T-helper 2 cell treated with Interferon-gamma antibody and Interleukin-4, amounts not matched to agents 100 ng/mL and 5 ng/mL, for 36 hours (primary cell): ENCODE measurements around the gene CLTB. TPM values are rescaled to one million over a fixed set of nuclear protein-coding genes. Genes with fewer than 3 reads are reported as not detected.

Source experiments
- intact Hi-C: fragments of 100-400 bp; cut with micrococcal nuclease; formaldehyde crosslinking; loops from one replicate; pipeline ENCODE4 v1.15.1; 2023
- total RNA-seq: library from RNA; stranded (reverse); gene quantifications from 2 replicates; pipeline ENCODE4 v1.2.3, GENCODE V29; 2022

The CLTB gene
- total RNA-seq, 1 donor from 2014 or later, result 71.9 TPM

GRCh38 chr5:176384366-176384930 lies 31.9 kb downstream of the CLTB start:
- intact Hi-C loops, result no loop called here

DNA sequence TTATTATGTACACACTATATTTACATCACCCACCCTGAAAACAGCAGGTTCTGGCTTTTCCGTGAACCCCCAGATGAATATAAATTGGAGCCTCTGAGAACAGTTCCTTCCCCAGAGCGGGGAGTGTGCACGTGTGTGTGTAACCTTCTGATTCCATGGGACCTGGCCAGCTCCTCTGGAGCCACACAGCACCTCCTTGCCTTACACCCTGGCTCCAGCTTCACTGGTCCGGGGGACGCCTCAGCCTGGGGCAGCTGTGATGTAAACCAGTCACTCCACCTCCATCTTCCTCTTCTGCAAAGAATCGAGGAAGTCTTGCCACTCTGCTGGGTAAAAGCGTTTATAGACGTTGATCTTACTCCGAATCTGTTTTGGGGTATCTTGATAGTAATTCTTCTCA lies 32.4 kb downstream of the CLTB start:
- intact Hi-C loops, result no loop called here

GRCh38 chr5:176383248-176383905 lies 33.0 kb downstream of the CLTB start:
- intact Hi-C loops, result no loop called here

- intact Hi-C loops, result no loop called here
Measured at GRCh38 chr5:176382721-176383120, 33.6 kb downstream of the CLTB start.

GRCh38 chr5:176381979-176382378 lies 34.4 kb downstream of the CLTB start:
- intact Hi-C loops, result no loop called here

DNA sequence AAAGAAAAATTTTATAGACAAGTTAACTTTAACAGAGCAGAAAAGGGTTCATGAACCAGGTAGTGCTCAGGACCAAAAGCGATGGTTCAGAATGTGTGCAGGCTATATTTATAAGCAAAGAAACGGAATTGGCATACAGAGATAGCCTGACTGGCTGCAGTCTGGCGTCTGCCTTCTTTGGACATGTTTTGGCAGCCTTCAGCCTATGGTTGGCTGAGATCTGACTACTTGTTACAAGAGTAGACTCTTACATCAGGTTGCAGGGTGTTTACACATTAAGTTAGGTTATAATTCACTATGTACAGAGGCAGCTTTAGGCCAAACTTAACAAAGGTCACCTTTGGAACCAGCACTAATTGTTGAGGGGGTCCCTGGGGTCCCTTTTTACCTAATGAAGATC lies 34.9 kb downstream of the CLTB start:
- intact Hi-C loops, result no loop called here

GRCh38 chr5:176379881-176380280 lies 36.5 kb downstream of the CLTB start:
- intact Hi-C loops, result no loop called here

GRCh38 chr5:176373100-176373818 lies 43.1 kb downstream of the CLTB start:
- intact Hi-C loops, result no loop called here

- intact Hi-C loops, result no loop called here
Measured at GRCh38 chr5:176371621-176372539, 44.5 kb downstream of the CLTB start.

DNA sequence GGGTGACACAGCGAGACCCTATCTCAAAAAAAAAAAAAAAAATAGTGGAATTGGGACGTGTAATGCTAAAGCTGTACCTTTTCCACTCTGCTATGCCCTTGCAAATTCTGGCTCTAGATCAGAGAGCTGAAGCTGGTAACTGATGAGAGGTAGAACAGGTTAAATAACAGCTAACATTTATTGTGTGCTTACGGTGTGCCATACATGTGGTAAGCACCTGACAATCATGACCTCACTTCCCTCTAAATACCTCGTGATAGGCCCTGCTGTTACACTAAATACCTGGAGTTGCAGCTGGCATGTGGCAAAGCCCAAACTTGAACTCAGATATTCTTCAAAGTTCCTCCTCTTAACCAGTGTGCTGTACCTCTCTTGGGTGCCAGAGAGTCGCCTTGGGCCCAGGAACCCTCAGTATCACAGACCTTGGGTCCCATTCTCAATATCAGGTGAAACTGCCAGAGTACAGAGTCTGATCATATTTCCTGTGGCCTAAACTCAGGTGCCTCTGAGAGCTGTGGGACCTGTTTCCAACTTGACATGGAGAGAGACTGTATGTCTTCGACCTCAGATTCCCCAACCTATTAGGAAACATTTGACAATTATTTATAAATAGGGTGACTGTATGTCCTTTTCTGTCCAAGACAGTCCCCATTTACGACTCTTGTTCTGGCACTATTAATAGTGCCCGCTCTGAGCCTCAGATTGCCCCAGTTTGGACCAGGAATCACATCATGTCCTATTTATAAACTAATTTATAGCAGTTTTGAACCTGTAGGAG lies 46.2 kb downstream of the CLTB start:
- intact Hi-C loops, result loop anchor here (10.0 kb wide), 1 partner anchor 135 kb away; the partner anchor contains the start of gene SIMC1

GRCh38 chr5:176368726-176369125 lies 47.6 kb downstream of the CLTB start:
- intact Hi-C loops, result loop anchor here (10.0 kb wide), 1 partner anchor 134 kb away; the partner anchor contains the start of gene SIMC1

- intact Hi-C loops, result loop anchor here (10.0 kb wide), 1 partner anchor 132 kb away; the partner anchor contains the start of gene SIMC1
Measured at GRCh38 chr5:176366232-176366894, 50.0 kb downstream of the CLTB start.

- intact Hi-C loops, result loop anchor here (1.0 to 10.0 kb wide), 2 partner anchors 24 to 131 kb away; partner anchors contain the start of gene SIMC1
Measured at GRCh38 chr5:176365351-176366231, 50.7 kb downstream of the CLTB start, which contains the start of gene ARL10. TSS of gene ARL10 (plus strand) at chr5:176365487. CDS start at chr5:176365564, 77 bp downstream.

- intact Hi-C loops, result loop anchor here (1.0 to 10.0 kb wide), 3 partner anchors 24 to 130 kb away; partner anchors contain the start of genes FAF2 and SIMC1
Measured at GRCh38 chr5:176364765-176365350, 51.5 kb downstream of the CLTB start.

DNA sequence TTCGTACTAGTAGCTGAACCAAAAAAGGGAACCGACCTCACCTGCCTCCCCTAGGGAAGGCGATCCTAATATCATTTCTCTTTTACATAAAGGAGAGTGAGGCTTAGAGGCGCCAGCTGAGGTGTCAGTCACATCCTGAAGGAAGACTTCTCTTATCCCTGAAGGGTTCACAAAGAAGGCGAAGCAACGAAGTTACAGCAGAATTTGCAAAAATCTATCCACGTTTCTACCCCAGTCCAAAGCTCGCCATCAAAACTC lies 54.2 kb downstream of the CLTB start:
- intact Hi-C loops, result loop anchor here (5.0 to 10.0 kb wide), 2 partner anchors 85 to 127 kb away; partner anchors contain the start of genes FAF2 and SIMC1

- intact Hi-C loops, result loop anchor here (1.0 to 10.0 kb wide), 5 partner anchors 27 to 181 kb away; partner anchors contain the start of genes FAF2, HIGD2A, NOP16 and RNF44
Measured at GRCh38 chr5:176361437-176362232, 54.7 kb downstream of the CLTB start, which contains the start of gene KIAA1191. TSS of gene KIAA1191 (minus strand) at chr5:176361764. CDS start at chr5:176359508, 2,256 bp downstream.

DNA sequence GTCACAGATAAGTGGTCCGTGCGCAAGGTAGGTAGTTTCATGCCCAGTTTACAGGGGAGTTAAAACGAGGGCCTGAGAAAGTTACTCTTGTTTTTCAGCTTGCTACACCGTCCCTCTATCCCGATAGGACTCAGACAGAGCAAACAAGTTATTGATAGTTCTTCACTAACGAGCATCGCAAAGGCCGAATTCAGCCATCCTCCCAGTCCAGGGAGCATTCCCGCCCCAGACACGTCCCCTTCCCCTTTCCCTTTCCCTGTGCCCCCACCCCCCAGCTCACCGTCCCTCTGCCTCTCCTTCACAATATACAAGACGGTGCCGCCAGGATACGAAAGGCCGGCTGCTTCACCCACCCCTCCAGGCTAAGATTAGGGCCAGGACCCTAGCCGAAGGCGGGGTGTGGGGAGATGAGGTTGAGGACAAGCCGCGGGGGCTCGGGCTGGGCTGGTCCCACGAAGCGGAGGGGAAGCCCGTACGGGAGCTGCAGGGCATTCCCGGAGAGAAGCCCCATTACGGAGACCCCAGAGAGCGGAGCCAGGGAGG lies 55.4 kb downstream of the CLTB start:
- intact Hi-C loops, result loop anchor here (1.0 to 10.0 kb wide), 5 partner anchors 27 to 182 kb away; partner anchors contain the start of genes FAF2, HIGD2A, NOP16 and RNF44
